ENCODE measurements around the gene CHMP1A. TPM values are rescaled to one million over a fixed set of nuclear protein-coding genes. Genes with fewer than 3 reads are reported as not detected.
A peak's percentile ranks its signal among the peaks of the same experiment; 100 is the strongest.

The CHMP1A gene
- total and polyA plus RNA-seq, 2 of the 8 experiments (the other 6 are each of a cell fraction or from before 2014, with no cell fraction given), result 64.4 to 75.8 TPM

DNA sequence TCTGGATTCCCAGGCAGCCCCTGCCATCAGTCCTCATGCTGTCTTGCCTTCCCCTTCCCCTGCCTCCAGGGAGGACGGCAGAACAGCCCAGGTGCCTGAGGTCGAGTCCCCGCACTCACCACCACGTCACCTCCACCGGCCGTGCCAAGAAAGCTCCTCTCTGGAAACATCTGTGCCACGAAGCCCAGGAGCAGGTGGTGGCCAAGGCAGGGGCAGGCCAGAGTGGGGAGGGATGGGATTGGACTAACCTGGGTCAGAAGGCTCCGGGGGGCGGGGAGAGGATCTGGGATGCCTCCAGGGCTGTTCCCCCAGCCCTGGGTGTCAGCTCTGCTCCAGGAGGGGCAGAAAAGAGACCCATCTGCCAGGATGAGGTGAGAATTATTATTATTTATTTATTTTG, 51.5 kb downstream of the CHMP1A start:
- 77% methylated on average over 9 of the region's 9 CpGs; no CpG with 5 or more reads in 1 of the 2 experiments for WGBS, 2 experiments (ENCODE audit: extremely low coverage in 1 of 2, insufficient coverage in 1 of 2, insufficient read length in 1 of 2, insufficient replicate concordance in 2 of 2, low coverage in 1 of 2, low lambda C conversion rate in 2 of 2, missing lambda C conversion rate in 1 of 2)

More for the DNA sequence above, 51.5 kb downstream of the CHMP1A start:
- TF ChIP-seq MAX (IDR thresholded peaks at IDR 0.05) (0 out of 2 replicates have a peak, but pooled peaks have one; percentile 12), SUZ12 (IDR thresholded peaks at IDR 0.05; ENCODE audit: low read length) (no peak)
- peak overlapping the region; percentile 66 for H3K14ac ChIP-seq (ENCODE audit: insufficient read length)
- DNase-seq (ENCODE audit: low read depth in 1 of 2, low spot score in 2 of 2) (no peak), FAIRE-seq (no peak)
- POLR2A ChIA-PET (ENCODE audit: partially characterized antibody), result interaction anchor here (0.6 to 1.6 kb wide), 3 partner anchors 10 to 822 kb away, joined by 3 to 8 read pairs (median 3); no protein-coding TSS in a partner anchor
- H2BK5ac ChIP-seq (ENCODE audit: low read depth, low read length), result no peak overlapping the region
- no peak overlapping the region for H2BK120ac ChIP-seq (replicated peaks; ENCODE audit: low read depth, low read length)
- no peaks in the 10 kb centered on the region for H3K9me3 ChIP-seq (ENCODE audit: insufficient read depth in 2 of 2, low read depth in 1 of 2, low read length in 1 of 2)
- CTCF ChIA-PET (ENCODE audit: partially characterized antibody), result interaction anchor here (1.3 to 1.4 kb wide), 3 partner anchors 9 to 36 kb away, joined by 3 to 8 read pairs (median 5); no protein-coding TSS in a partner anchor
- peaks cover 2% of the 10 kb centered on the region for H3K23me2 ChIP-seq (ENCODE audit: low read depth, low read length)
- no peaks in the 10 kb centered on the region; a peak in 1 of 7 replicates for H3K27me3 ChIP-seq (replicated peaks in 1 of 4; ENCODE audit: control insufficient read depth in 3 of 4, extremely low read depth in 1 of 4, insufficient read depth in 3 of 4, low read length in 3 of 4)
- no peak overlapping the region for H2BK12ac ChIP-seq (ENCODE audit: low read depth, low read length)
- H2AK5ac ChIP-seq (ENCODE audit: low read depth, low read length), result no peak overlapping the region
- H4K5ac ChIP-seq (ENCODE audit: insufficient read length, low read depth, low read length), result no peak overlapping the region
- H3K56ac ChIP-seq (replicated peaks; ENCODE audit: insufficient read length, low read depth, low read length), result peak overlapping the region; percentile 16
- H4K91ac ChIP-seq (replicated peaks; ENCODE audit: insufficient read length, low read length), result peak overlapping the region; percentile 73
- no peak overlapping the region for H3K4me3 ChIP-seq (ENCODE audit: extremely low read depth in 1 of 4, insufficient read depth in 2 of 4, low read depth in 3 of 4, low read length in 4 of 4)
- H3K79me1 ChIP-seq (ENCODE audit: low read depth, low read length), result no peaks in the 10 kb centered on the region
- H2BK20ac ChIP-seq (ENCODE audit: low read length), result no peak overlapping the region
- H3K18ac ChIP-seq (ENCODE audit: extremely low read depth, low read length), result no peak overlapping the region; the same call in 1 of the 2 replicates
- H3K4me1 ChIP-seq (replicated peaks in 1 of 4; ENCODE audit: control insufficient read depth in 3 of 4, insufficient read depth in 4 of 4, low read length in 3 of 4), result peaks cover 0 to 11% (median 9%) of the 10 kb centered on the region in 4 experiments; a peak in 5 of 7 replicates
- H3K4ac ChIP-seq (replicated peaks; ENCODE audit: insufficient read length, low read depth, low read length), result no peak overlapping the region
- no peak overlapping the region for H3K27ac ChIP-seq (ENCODE audit: low read depth, low read length)
- no peaks in the 10 kb centered on the region for H3K36me3 ChIP-seq (ENCODE audit: control insufficient read depth in 2 of 4, insufficient read depth in 4 of 4, low read length in 3 of 4)
- no peaks in the 10 kb centered on the region for H3K79me2 ChIP-seq (ENCODE audit: control insufficient read depth in 1 of 2, insufficient read depth in 2 of 2, low read length in 2 of 2)
- H3K4me2 ChIP-seq (ENCODE audit: insufficient read depth in 1 of 2, low read depth in 2 of 2, low read length in 2 of 2), result no peak overlapping the region
- no peak overlapping the region for H2BK15ac ChIP-seq (ENCODE audit: low read length)
- no peak overlapping the region for H3K23ac ChIP-seq (ENCODE audit: insufficient read length)
- H4K20me1 ChIP-seq (replicated peaks in 1 of 2; ENCODE audit: control insufficient read depth in 1 of 2, insufficient read depth in 2 of 2, low read length in 2 of 2), result peaks cover 0 to 4% of the 10 kb centered on the region in 2 experiments
- H3K9ac ChIP-seq (replicated peaks in 1 of 4; ENCODE audit: extremely low read depth in 1 of 4, low read depth in 3 of 4, low read length in 3 of 4), result no peak overlapping the region
- no peak overlapping the region for H2AFZ ChIP-seq (ENCODE audit: low read length)
- H4K8ac ChIP-seq (ENCODE audit: extremely low read depth, insufficient read depth, low read length), result no peak overlapping the region

Measured in H1 (cell line).